ENCODE results near the gene ZNF254.
"Not testable (repeated sequence)": the region's sequence is repeated elsewhere in the genome, so short reads cannot be mapped to it uniquely, and the experiment has no call there.

The ZNF254 gene

DNA sequence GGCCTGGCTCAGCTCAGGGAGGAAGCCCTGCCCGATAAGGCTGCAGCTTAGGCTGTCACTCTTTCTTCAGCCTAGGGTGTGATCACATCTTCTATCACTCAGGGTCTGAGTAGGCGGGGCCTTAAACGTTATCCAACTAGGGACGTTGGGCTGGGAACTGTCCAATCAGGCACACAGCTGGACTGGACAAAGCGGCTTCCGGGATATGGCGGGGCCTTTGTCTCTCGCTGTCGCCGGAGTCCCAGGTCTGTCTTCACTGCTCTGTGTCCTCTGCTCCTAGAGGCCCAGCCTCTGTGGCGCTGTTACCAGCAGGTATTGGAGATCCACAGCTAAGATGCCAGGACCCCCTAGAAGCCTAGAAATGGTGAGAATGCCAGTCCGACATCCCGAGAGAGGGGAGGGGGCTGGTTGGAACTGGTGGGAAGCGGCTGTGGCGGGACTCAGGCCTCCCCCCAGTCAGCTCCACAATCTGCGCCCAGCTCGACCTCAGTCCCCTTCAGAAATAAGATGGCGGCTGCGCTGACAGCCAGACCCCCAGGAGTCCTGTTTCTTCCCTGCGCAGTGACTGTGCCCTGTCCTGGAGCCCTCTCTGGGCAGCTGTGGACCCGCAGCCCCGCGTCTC, at the start of gene ZNF254:
TSS of gene ZNF254 (plus strand) at position 214 of the 622 bp plus-strand sequence. CDS start at position 335, 121 bp downstream.
- peak; percentile 90 for DNase-seq

GRCh38 chr19:24040621-24041020, 46.4 kb upstream of the ZNF254 start:
- DNase-seq, result no peak

GRCh38 chr19:24041326-24041725, 45.7 kb upstream of the ZNF254 start:
- not testable (repeated sequence) for DNase-seq

GRCh38 chr19:24046550-24046949, 40.4 kb upstream of the ZNF254 start:
- no peak for DNase-seq

- DNase-seq, result no peak
Observed at GRCh38 chr19:24048261-24048660, 38.7 kb upstream of the ZNF254 start.

- DNase-seq, result no peak
Observed at GRCh38 chr19:24049537-24049936, 37.5 kb upstream of the ZNF254 start.

- no peak for DNase-seq
Observed at GRCh38 chr19:24051516-24051915, 35.5 kb upstream of the ZNF254 start.

DNA sequence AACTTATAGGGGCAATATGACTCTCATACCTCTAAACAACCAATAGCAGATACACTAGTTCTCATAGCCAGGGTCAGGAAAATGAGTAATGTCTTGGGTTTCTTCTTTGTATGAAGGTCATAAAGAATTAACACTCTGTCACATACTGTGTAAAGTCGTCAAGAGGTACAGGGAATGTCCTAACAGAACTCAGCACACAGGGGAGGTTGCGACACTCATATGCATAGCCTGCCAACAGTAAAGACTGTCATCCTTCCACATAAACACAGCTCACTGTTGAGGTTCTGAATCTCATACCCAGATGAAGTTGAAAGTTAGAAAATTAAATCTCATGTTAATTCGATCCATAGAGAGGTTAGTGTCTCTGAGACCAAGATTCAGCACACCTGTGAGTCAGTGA, 34.2 kb upstream of the ZNF254 start:
- no peak for DNase-seq

GRCh38 chr19:24053601-24054000, 33.4 kb upstream of the ZNF254 start:
- no peak for DNase-seq

DNA sequence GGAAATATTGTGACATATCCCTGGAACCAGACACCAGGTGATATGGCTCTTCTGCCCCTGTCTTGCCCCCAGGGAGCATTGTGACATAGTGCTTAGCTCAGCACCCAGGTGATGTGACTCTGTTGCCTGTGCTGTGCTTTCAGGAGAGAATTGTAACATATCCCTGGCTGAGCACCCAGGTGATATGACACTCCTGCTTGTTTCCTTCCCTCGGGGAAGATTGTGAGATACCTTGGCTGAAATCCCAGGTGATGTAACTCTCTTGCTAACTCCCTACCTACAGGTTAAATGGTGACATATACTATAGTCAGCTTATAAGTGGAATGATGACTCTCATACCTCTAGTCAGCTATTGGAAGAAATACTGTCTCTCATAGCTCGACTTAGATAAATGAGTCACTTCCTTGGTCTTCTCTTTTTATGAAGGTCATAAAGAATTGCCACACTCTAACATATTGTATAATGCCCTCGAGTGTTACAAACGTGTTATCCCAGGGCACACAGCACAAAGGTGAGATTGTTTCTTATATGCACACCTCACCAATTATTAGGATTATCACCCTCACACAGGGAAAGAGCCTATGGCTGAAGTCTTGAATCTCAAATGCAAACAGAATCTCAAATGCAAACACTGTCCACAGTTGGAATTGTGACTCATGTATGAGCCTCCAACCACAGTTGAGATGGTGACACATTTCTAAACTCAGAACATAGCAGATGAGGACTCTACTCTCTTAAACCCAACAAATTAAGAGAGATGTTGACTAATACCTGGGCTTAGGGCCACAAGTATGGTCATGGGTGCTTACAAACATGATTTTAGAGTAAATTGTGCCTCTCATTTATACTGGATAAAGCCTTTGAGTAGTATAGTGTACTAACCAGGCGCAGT, 32.7 kb upstream of the ZNF254 start:
- no peak for DNase-seq

DNA sequence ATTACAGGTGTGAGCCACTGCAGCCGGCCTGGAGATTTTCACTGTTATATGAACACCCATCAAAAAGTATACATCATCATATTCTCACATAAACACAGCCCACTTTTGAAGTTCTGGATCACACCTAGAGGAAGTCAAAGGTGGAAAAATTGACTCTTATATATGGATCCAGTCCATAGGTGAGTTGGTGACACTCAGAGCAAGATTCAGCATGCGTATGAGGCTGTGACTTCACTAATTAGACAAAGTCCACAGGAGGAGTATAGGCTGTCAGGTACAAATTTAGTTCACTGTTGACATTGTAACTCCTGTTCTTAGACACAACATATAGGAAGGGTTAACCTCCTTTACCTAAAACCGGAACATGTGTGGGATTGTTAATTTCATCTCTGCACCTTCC, 31.4 kb upstream of the ZNF254 start:
- DNase-seq, result no peak

DNA sequence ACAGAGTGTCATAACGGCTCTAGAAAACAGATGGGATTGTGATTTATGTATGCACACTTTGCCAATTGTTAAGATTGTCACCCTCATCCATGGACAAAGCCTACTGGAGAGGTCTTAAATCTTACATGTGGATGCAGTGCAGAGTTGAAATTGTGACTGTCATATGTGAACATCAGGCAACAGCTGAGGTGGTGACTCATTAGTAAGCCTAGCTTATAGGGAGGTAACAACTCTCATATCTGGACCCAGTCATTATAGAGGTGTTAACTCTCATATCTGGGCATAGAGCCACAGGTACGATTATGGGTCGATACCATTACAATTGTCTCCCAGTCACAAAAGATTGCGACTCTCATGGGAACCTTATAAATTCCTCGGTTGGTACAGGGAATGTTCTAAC, 29.8 kb upstream of the ZNF254 start:
- DNase-seq, result no peak

DNA sequence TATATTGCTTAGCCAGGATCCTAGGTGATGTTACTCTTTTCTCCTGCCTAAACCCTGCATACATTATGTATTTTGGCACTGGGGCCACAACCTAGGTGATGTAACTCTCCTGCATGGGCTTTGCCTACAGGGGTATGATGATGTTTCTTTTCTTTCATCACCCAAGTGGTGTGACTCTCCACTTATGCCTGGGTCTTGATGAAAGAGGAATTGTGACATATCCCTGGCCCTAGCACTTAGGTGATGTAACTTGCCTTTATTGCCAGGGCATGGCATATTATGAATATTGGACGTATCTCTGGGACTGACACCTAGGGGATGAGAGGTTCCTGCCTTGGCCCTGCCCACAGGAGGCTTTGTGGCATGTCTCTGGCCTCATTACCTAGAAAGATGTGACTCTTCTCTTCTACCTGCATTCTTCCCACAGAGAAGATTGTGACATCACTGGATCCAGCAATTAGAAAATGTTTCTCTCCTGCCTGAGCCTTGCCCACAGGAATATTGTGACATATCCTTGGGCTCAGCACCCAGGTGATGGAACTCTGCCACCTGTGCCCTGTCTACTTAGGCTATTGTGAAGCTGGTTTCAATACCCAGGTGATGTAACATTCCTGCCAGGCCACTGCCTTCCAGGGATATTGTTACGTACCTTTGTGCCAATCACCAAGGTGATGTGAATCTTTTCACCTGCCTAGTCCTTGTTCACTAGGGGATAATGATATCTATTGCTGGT, 27.3 kb upstream of the ZNF254 start:
- no peak for DNase-seq

DNA sequence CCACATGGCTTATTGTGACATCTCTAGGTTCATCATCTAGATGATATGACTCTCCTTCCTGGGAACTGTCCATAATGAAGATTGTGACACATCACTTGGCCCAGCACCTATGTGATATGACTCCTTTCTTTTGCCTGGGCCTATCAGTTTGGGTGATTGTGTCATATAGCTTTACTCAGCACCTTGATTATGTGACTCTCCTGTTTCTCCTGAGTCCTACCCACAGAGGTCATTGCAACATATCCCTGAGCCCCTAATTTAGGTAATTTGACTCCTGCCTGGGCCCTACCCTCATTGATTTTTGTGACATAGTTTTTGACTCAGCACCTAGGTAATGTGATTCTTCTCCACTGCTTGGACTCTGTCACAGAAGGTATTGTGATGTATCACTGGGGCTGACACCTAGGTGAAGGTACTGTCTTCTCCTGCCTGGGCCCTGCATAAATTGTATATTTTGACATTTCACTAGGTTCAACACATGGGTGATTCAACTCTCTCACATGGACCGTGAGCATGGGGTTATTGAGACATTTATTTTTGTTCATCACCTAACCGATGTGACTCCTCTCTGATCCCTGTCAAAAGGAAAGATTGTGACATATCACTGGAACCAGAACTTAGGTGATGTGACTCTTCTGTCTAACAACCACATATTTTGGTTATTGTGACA, 26.2 kb upstream of the ZNF254 start:
- no peak for DNase-seq

GRCh38 chr19:24062190-24062589, 24.8 kb upstream of the ZNF254 start:
- no peak for DNase-seq

DNA sequence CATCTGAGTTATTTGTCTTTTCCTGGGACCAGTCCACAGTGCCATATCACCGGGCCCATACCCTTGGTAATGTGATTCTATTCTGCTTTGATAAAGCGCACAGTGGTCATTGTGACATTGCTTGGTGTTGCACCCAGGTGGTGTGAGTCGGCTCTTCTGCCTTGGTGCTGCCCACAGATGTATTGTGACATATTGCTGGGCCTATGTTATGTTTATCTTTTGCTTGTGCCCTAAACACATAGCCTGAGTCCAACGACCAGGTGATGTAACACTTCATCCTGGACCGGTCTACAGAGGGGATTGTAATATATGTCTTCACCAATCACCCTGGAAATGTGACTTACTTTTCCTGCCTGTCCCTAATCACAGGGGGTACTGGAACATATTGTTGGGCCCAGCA, 23.7 kb upstream of the ZNF254 start:
- no peak for DNase-seq

- DNase-seq, result no peak
Observed at GRCh38 chr19:24064175-24064574, 22.8 kb upstream of the ZNF254 start.

- no peak for DNase-seq
Observed at GRCh38 chr19:24065243-24065642, 21.7 kb upstream of the ZNF254 start.

- DNase-seq, result no peak
Observed at GRCh38 chr19:24065865-24066604, 21.0 kb upstream of the ZNF254 start.

- DNase-seq, result no peak
Observed at GRCh38 chr19:24069905-24070657, 16.9 kb upstream of the ZNF254 start.

GRCh38 chr19:24071078-24071477, 15.9 kb upstream of the ZNF254 start:
- DNase-seq, result no peak

DNA sequence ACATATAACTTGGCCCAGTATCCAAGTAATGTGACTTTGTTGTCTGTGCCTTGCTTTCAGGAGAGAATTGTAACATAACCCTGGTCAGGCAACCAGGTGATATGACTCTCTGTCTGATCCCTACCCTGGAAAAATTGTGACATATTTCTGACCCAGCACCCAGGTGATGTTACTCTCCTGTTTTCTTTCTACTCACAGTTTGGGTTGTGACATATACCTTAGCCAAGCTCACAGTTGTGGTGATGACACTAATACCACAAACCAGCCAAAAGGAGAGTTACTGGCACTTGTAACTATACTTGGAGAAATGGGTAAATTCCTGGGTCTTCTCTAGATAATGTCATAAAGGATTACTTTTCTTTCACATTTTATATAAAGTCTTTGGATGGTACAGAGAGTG, 14.3 kb upstream of the ZNF254 start:
- no peak for DNase-seq
